T follicular helper cell (primary cell): Measurements from ENCODE around the gene CAMTA1.

ENCODE experiments used
- DNase-seq: peaks from one replicate; pipeline ENCODE4 v3.0.0-alpha.2; 2020; ENCODE audit warnings: low read depth

The CAMTA1 gene

GRCh38 chr1:7435276-7436055, 650.2 kb downstream of the CAMTA1 start:
- no peak for DNase-seq

GRCh38 chr1:7436056-7437005, 651.1 kb downstream of the CAMTA1 start:
- no peak for DNase-seq

- DNase-seq = no peak
Measured at GRCh38 chr1:7437036-7437435, 651.8 kb downstream of the CAMTA1 start.

GRCh38 chr1:7437608-7438395, 652.5 kb downstream of the CAMTA1 start:
- no peak for DNase-seq

GRCh38 chr1:7438396-7438785, 653.1 kb downstream of the CAMTA1 start:
- DNase-seq = no peak

- DNase-seq = no peak
Measured at GRCh38 chr1:7438921-7439655, 653.8 kb downstream of the CAMTA1 start.

GRCh38 chr1:7440154-7440553, 654.9 kb downstream of the CAMTA1 start:
- DNase-seq = no peak

GRCh38 chr1:7441143-7441841, 656.0 kb downstream of the CAMTA1 start:
- DNase-seq = no peak

- no peak for DNase-seq
Measured at GRCh38 chr1:7442036-7442435, 656.8 kb downstream of the CAMTA1 start.

GRCh38 chr1:7442918-7443317, 657.7 kb downstream of the CAMTA1 start:
- no peak for DNase-seq

- DNase-seq = no peak
Measured at GRCh38 chr1:7444363-7444762, 659.1 kb downstream of the CAMTA1 start.

GRCh38 chr1:7447093-7447492, 661.8 kb downstream of the CAMTA1 start:
- DNase-seq = no peak

GRCh38 chr1:7447736-7448135, 662.5 kb downstream of the CAMTA1 start:
- no peak for DNase-seq

GRCh38 chr1:7448986-7449385, 663.7 kb downstream of the CAMTA1 start:
- no peak for DNase-seq

- no peak for DNase-seq
Measured at GRCh38 chr1:7449750-7450149, 664.5 kb downstream of the CAMTA1 start.

GRCh38 chr1:7450838-7451237, 665.6 kb downstream of the CAMTA1 start:
- no peak for DNase-seq

GRCh38 chr1:7453038-7453437, 667.8 kb downstream of the CAMTA1 start:
- no peak for DNase-seq

- DNase-seq = no peak
Measured at GRCh38 chr1:7454052-7454815, 669.0 kb downstream of the CAMTA1 start.

- DNase-seq = no peak
Measured at GRCh38 chr1:7454895-7455784, 669.9 kb downstream of the CAMTA1 start.
